Transverse colon (tissue), 4 donors: Measurements from ENCODE around the gene GAB3.
"Not testable (repeated sequence)": the region's sequence is repeated elsewhere in the genome, so short reads cannot be mapped to it uniquely, and the experiment has no call there.

Experiments used
- POLR2A ChIP-seq: fragments of 450-650 bp; IDR thresholded peaks from one replicate; pipeline ENCODE4 v1.6.1; 2016; ENCODE audit warnings: antibody characterized with exemption, mild to moderate bottlenecking, moderate library complexity
- POLR2AphosphoS5 ChIP-seq, 3 donors: sonication (generic); formaldehyde crosslinking; IDR thresholded peaks; one replicate each; pipeline ENCODE4 v1.6.1; 2016; ENCODE audit warnings: antibody characterized with exemption in 3 of 3
- TF ChIP-seq, protein P1 (sequence below), 5 experiments: fragments of 200-600 bp in 3 of 5; fragments of 450-650 bp in 2 of 5; sonication (generic) in 3 of 5; IDR thresholded peaks; 1 replicate in 2 of 5; 2 replicates in 3 of 5; pipeline ENCODE4 v1.5.1; 2016 to 2017; ENCODE audit warnings: antibody characterized with exemption in 5 of 5, inconsistent platforms in 3 of 5, mild to moderate bottlenecking in 2 of 5, moderate library complexity in 1 of 5

DNA sequence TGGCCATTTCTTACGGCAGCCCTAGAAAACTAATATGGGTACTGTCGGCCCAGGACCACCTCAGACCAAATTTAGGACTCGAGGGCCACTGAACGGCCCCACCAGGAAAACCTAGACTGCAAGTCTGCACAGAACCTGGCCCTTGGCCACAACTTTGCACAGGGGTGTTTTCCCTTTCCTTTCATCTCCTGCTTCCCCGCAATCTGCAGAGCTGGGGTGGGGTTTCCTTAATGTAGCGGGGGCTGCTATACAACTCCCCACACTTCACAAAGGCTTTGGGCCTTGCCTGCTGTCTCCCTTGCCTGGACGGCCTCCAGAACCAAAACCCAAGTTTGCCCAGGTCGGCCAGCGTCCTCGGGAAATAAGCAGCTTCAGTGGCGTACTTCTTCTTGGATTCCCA is 119.9 kb downstream of the GAB3 start:
- TF ChIP-seq POLR2A; POLR2AphosphoS5 (IDR thresholded peaks at IDR 0.05): not testable (repeated sequence)
- TF ChIP-seq, protein P1, sequence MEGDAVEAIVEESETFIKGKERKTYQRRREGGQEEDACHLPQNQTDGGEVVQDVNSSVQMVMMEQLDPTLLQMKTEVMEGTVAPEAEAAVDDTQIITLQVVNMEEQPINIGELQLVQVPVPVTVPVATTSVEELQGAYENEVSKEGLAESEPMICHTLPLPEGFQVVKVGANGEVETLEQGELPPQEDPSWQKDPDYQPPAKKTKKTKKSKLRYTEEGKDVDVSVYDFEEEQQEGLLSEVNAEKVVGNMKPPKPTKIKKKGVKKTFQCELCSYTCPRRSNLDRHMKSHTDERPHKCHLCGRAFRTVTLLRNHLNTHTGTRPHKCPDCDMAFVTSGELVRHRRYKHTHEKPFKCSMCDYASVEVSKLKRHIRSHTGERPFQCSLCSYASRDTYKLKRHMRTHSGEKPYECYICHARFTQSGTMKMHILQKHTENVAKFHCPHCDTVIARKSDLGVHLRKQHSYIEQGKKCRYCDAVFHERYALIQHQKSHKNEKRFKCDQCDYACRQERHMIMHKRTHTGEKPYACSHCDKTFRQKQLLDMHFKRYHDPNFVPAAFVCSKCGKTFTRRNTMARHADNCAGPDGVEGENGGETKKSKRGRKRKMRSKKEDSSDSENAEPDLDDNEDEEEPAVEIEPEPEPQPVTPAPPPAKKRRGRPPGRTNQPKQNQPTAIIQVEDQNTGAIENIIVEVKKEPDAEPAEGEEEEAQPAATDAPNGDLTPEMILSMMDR (IDR thresholded peaks at IDR 0.05), result not testable (repeated sequence)
